Measurements from ENCODE around the gene GPR12. TPM values are rescaled to one million over a fixed set of nuclear protein-coding genes. Genes with fewer than 3 reads are reported as not detected.

The GPR12 gene
- total RNA-seq (2014; rRNA removed; shearing (Covaris generic)) = not detected in 2 replicates

DNA sequence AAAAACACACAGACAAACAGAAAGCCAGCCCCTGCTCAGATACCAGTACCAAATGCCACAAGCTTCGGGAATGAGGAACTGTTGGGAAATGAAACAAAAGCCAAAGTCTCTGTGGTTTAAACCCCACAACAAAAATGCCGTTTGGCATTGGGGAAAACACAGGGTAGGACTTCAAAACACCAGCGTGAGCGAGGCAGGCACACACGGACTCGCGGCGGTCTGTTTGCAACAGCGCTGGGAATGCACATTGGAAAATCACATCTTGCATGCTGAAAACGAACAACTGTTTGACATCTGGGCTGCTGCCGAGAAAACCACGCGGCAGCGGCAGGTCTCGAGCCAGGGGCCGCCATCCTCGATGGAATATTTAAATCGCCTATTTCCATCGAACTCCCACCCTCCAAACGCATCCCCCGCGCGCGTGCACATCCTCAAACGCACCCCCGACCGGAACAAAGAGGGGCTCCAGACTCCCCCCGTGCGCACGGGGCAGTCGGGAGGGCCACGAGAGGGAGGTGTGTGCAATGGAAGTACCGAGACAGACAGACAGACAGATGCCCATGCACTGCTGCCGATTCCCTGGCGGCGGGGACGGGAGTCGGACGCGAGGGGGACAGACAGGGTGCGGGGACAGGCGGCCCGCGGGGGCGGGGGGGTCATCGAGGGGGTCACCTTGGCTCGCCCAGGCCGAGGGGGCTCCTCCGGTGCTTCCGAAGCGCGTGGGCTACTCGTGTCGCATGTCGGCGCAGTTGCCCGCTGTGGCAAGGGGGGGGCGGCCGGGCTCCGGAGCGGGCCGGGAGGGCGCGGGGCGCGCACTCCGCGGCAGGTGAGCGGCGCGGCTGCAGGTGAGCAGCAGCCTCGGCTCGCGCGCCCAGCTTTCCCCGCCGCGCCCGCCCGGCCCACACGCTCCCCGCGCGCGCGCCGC lies at the start of gene GPR12:
TSS of gene GPR12 (minus strand) at position 880 of the 925 bp plus-strand sequence. CDS start 959 bp downstream, outside the sequence.
- no peak for DNase-seq (ENCODE audit: low spot score)

GRCh38 chr13:26810095-26810494 lies 49.5 kb upstream of the GPR12 start:
- no peak for DNase-seq (ENCODE audit: low spot score)

DNA sequence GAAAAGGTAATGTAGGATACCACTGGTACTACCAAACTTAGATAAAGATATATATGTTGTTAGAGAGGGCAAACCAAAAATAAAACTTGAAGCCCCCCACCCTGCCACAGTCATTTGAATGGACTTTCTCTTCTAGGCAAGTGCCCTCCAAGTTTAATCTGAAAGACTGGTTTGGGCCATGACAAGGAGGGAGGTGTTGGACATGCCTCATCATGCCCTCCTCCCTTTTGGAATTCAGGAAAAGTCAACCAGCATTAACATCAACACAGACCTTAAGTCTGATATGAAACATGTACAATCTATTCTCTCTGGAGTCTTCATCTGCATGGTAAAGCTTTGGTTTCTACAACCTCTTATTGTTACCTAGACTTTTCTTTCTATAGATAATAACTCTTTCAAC lies 46.3 kb upstream of the GPR12 start:
- DNase-seq (ENCODE audit: low spot score) = no peak

DNA sequence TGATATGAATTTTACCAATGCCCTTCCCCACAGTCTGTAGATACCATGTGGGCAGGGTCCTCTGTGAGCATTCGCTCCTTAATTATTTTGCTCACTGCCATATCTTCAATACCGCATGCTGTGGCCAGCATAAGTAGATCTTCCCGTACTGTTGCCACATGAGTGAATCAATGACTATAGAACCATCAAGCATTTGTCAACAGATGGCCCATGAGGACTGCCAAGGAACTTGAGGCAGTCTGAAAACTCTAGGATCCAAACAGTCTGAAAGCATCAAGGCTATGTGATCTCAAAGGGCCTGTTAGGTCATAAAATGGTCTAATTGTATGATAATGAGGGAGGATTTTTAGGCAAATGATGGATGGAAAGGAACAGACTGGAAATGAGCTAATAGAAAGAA lies 27.4 kb upstream of the GPR12 start:
- no peak for DNase-seq (ENCODE audit: low spot score)

DNA sequence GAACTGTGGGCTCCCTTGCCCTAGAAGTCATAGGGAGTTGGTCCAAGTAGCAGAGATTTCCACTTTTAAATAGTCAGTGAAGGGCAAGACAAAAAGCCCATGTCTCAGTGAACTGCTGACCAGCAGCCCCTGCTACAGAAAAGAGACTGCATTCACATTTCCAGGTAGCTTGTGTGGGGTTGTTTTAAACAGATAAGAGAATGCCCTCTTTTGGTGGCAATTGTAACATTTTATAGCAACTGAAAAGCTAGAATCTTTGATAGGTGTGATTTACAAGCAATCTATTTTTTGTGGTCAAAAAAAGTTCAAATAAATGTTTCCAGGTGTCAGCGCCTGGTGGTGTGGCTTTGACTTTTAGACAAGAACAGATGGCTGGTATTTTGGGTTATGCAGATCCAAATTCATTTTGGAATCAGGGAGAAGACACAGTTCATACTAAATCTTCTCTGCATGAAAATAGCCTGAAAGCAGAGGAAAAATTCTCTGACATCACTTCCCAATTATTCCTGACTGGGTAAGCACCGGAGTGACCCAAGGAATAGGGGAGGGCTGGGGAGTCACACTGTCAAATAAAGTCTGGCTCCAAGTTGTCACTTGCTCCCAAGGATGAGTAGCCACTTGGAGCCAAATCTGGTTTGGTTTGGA lies 26.2 kb upstream of the GPR12 start:
- DNase-seq (ENCODE audit: low spot score) = no peak

DNA sequence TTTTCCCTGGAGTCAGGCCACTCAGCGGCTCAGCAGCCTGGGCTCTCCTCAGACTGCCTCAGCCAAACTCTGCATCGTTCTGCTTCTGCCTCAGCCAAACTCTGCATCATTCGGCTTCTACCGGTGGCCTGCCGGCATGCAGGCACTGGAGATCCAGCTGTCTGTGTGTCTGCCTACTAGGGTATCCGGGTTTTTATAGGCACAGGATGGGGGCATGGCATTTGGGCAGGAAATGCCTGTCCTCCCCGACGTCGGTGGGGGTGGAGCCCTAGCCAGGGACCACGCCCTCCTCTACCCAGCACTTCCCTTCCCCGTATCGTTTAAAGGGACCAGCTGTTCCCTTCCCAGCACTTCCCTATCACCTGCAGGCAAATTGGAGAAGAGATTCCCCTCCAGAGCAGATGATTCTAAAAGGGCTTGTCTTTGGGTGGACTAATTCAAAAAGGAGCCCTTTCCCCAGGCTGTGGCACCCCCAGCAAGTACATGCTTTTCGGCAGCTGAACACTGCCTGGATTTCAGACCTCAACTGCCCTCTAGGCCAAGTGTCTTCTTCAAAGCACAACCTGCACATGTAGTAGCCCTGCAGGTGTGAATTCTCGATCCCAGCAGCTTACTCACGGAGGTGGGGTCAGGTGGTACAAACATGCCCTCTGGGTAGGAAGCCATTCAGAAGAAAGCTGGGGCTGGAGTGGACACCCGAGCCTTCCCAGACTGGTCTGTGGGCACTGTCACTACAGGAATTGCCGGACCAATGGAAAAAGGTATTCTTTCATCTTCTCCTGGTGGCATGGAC lies 25.4 kb upstream of the GPR12 start:
- DNase-seq (ENCODE audit: low spot score) = peak; percentile 13

DNA sequence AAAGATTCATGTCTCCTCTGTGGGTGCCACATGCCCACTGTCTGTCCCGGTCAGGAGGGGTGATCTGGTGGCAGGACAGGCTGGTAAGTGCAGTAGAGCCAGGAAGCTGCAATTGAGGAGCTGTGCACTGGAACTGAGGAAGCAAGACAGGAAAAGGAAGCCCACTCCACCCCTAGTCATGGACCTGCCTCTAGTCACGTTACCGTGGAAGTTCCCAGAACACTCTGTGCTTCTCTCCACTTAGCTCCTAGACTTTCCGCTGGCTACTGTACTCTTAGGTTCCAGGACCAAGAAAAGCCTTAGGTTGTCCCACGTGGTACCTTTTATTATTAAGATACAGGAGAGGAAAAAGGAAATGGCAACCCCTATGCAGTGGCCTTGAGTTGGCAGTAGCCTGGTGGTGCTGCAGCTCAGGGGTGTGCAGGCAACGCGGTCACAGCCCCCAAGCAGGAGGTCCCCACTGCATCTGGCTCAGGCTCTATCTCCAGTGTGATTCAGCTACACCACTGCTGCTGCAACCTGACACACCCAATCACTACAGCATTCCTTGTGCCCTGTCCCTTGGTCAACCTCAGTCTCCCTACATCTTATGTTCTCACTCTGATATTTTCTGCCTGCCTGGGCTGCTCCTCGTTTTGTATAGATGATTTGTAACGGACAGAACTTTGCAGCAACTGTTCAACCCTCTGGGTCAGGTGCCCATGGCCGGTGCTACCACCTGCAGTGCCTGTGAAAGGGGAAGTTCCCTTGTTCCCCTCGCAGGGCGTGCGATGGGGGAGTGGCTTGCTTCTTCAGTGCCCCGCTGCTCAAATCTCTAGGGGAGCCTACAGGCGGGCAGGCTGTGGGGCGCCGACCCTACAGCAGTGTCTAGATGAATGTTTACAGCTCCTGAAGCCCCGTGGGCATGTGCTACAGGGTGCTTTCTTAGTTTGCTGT lies 24.4 kb upstream of the GPR12 start:
- no peak for DNase-seq (ENCODE audit: low spot score)

DNA sequence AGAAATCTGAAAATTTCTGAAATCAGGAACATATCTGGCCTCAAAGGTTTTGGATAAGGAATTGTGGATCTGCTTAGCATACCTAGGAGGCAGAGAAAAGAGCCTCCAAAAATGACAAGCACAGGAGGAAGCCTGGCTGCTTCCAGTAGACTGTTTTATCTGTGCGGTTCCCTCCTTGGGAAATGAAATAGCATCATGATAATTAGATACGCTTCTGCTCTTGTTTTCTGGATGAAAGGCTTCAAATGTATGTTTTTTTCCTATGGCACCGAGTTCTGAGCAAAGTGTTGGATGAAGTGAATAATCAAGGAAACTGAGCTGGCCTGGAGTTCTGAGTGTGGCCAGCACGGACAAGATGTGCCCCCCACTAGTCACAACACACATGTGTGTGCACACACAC lies 19.8 kb upstream of the GPR12 start:
- DNase-seq (ENCODE audit: low spot score) = no peak

- no peak for DNase-seq (ENCODE audit: low spot score)
These were observed 18.7 kb upstream of the GPR12 start for GRCh38 chr13:26779321-26779720.

GRCh38 chr13:26772531-26772930 lies 11.9 kb upstream of the GPR12 start:
- no peak for DNase-seq (ENCODE audit: low spot score)

DNA sequence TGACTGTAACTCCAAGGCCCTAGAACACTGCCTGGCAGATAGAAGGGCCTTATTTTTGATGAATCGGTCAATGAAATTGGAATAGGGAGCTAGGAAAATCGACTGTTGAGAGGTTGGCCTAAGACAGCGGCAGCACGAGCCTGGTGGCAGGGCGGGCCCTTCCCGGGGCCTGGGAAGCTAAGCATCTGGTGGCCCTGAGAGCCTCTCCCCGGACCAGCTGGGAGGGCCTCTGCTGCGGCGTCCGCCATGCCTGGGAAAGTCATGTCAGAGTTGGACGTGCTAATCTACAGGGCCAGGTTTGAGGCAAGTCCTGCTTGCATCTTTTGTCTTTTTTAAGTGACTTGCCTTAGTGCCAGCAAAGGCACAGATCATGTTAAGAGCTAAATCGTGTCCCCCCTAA lies 11.2 kb upstream of the GPR12 start:
- DNase-seq (ENCODE audit: low spot score) = no peak

- DNase-seq (ENCODE audit: low spot score) = no peak
These were observed 2.3 kb upstream of the GPR12 start for GRCh38 chr13:26762745-26763345.

DNA sequence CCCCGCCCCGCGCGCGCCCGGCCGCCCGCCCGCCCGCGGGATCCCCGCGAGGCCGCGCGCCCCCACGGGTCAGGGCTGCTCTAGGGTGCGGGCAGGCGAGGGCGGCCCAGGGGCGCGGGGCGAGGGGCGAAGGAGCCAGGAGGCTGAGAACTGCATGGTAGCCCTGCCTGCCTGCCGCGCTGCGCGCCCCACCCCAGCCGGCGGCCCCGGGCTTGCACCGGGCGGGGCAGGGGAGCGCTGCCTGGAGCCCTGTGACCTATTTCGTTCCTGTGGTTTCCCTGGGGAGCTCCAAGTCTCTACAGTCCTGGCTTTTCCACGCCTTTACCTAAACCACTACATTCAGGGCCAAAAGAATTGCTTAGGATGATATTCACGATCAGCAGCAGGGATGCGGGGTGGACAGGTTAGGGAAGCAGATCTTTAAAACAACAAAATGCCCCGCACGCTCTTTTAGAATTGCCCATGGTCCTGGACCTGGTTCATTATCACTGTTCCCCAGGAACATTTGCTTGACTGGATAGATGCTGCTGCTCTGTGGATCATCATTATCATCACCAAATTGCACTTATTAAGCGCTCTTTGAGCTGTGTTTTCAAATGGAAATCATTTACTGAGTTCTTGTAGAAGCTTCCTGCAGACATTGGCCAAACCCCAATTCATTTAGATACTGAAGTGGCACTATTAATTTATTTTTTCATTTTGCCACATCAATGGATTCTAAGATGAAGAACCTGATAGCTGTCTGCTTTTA lies 421 bp upstream of the GPR12 start:
- no peak for DNase-seq (ENCODE audit: low spot score)

GRCh38 chr13:26759249-26759906 lies 1.2 kb downstream of the GPR12 start:
- DNase-seq (ENCODE audit: low spot score) = no peak

DNA sequence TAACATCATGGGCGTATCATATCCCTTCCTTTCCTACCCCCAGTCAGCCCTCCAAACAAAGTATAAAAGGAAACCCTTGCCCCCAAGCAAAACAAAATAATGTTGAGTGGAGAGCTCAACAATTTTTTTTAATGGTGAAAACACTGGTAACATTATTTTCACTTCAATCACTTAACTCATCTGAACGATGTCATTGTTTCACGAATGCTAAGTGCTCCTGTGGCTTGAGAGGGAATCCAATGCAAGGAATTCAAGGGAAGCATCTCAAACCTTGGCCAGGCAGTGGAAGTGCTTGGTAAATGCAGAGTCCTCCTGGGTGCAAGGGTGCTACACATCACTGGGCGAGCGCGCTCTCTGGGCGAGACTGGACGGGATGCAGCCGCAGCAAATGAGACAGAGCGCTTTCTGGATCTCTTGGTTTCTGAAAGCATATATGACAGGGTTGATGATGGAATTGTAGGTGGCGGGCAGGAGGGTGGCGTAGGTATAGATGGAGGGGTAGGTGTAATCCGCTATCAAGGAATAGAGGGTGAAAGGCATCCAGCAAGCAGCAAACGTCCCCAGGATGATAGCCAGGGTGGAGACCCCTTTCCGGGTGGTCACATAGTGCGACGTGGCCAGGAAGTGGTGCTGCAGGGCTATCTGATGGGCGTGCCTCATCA lies 2.0 kb downstream of the GPR12 start:
- DNase-seq (ENCODE audit: low spot score) = no peak

DNA sequence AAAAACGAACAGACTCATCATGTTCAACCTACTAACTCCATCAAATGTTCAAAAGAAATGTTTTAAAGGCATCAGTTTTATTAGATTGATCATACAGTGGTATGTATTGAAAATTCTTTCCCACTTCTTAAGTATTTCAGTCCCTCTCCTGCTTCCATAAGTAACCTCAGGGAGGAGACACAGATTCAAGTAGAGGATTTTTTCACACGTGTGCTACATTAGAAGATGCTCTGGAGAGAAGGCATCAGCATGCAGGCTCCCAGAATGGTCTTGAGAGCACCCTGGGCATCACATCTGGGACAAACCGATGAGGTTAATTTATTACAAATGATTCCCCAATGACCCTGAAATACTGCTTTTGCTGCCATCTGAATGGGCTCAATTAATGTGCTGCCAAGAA lies 3.6 kb downstream of the GPR12 start:
- DNase-seq (ENCODE audit: low spot score) = no peak

DNA sequence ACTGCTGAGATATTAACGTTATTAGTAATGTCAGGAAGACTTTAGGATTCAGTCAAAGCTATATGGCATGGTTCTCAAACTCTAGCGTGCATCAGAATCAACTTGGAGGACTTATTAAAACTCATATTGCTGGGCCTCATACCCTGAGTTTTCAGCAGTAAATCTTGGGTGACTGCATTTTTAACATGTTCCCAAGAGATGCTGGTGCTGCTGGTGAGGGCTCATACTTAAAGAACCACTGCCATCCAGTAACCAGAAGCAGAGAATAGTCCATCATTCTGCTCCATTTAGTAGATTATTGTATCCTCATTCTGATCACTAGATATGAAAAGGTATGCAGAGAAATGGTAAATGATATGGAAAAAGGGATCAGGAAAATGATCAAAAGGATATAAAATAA lies 7.9 kb downstream of the GPR12 start:
- no peak for DNase-seq (ENCODE audit: low spot score)

DNA sequence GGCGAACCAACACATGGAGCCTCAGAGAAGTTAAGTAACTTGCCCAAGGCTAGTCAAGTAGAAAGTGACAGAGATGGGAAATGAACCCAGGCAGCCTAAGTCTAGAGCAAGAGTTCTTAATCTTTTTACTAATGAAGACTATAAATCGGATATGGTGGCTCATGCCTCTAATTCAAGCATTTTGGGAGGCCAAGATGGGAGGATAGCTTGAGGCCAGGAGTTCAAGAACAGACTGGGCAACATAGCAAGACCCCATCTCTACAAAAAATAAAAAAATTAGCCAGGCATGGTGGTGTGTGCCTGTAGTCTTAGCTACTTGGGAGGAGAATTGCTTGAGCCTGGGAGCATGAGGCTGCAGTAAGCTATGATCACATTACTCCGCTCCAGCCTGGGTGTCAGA lies 10.7 kb downstream of the GPR12 start:
- DNase-seq (ENCODE audit: low spot score) = no peak

- DNase-seq (ENCODE audit: low spot score) = no peak
These were observed 11.3 kb downstream of the GPR12 start for GRCh38 chr13:26749285-26749684.
